Duodenal mucosa (tissue), 2 donors: ENCODE results near the gene CEBPA.

Experiments
- H3K27ac ChIP-seq: one replicate; pipeline ENCODE4 v1.7.0; 2013; ENCODE audit warnings: low read depth, low read length
- H3K27me3 ChIP-seq, 2 donors: one replicate each; pipeline ENCODE4 v1.7.0; 2013; ENCODE audit warnings: low read length in 2 of 2, control low read depth in 1 of 2; ENCODE audit not compliant: insufficient read depth in 2 of 2, control insufficient read depth in 1 of 2
- H3K36me3 ChIP-seq, 2 donors: one replicate each; pipeline ENCODE4 v1.7.0; 2013; ENCODE audit warnings: low read length in 2 of 2, control low read depth in 1 of 2; ENCODE audit not compliant: insufficient read depth in 2 of 2, control insufficient read depth in 1 of 2
- H3K4me1 ChIP-seq, 2 donors: one replicate each; pipeline ENCODE4 v1.7.0; 2013; ENCODE audit warnings: low read length in 2 of 2, control low read depth in 1 of 2; ENCODE audit not compliant: insufficient read depth in 2 of 2, control insufficient read depth in 1 of 2
- H3K4me3 ChIP-seq, 2 donors: one replicate each; pipeline ENCODE4 v1.7.0; 2013; ENCODE audit warnings: low read length in 2 of 2, low read depth in 1 of 2
- H3K9ac ChIP-seq, 2 donors: one replicate each; pipeline ENCODE4 v1.7.0; 2013; ENCODE audit warnings: low read length in 2 of 2, low read depth in 1 of 2
- H3K9me3 ChIP-seq, 2 donors: one replicate each; pipeline ENCODE4 v1.7.0; 2013; ENCODE audit warnings: low read length in 2 of 2, control low read depth in 1 of 2; ENCODE audit not compliant: control insufficient read depth in 1 of 2

The CEBPA gene

GRCh38 chr19:33302175-33302973 lies at the start of gene CEBPA:
Gene CEBPA (minus strand): TSS chr19:33302534. CDS start chr19:33302414, 120 bp downstream.
- peaks cover 0 to 3% of the 10 kb centered on the region in 2 donors for H3K36me3 ChIP-seq
- H3K27ac ChIP-seq = peak within 1 kb of the TSS; percentile 79
- peaks cover 0 to 3% of the 10 kb centered on the region in 2 donors for H3K27me3 ChIP-seq
- peak within 1 kb of the TSS; percentile 84 to 86 for H3K9ac ChIP-seq
- H3K4me3 ChIP-seq = peak within 1 kb of the TSS; percentile 80 to 87
- H3K9me3 ChIP-seq = no peaks in the 10 kb centered on the region
- H3K4me1 ChIP-seq = peaks cover 37 to 69% of the 10 kb centered on the region in 2 donors

- Histone ChIP-seq H3K9me3 (peaks cover 0 to 1% of the 10 kb centered on the region in 2 donors), H3K4me1 (no peaks in the 10 kb centered on the region), H3K27me3 (no peaks in the 10 kb centered on the region), H3K4me3 (no peak overlapping the region), H3K36me3 (no peaks in the 10 kb centered on the region), H3K9ac (no peak overlapping the region), H3K27ac (no peak overlapping the region)
Observed at GRCh38 chr19:33350538-33351309, 48.4 kb upstream of the CEBPA start.

- H3K9ac ChIP-seq = no peak overlapping the region
- no peaks in the 10 kb centered on the region for H3K36me3 ChIP-seq
- H3K4me3 ChIP-seq = no peak overlapping the region
- H3K27ac ChIP-seq = no peak overlapping the region
- H3K27me3 ChIP-seq = no peaks in the 10 kb centered on the region
- no peaks in the 10 kb centered on the region for H3K4me1 ChIP-seq
- no peaks in the 10 kb centered on the region for H3K9me3 ChIP-seq
Observed at GRCh38 chr19:33349319-33350289, 47.3 kb upstream of the CEBPA start.

- Histone ChIP-seq H3K4me1 (no peaks in the 10 kb centered on the region), H3K36me3 (no peaks in the 10 kb centered on the region), H3K27ac (no peak overlapping the region), H3K9ac (no peak overlapping the region), H3K9me3 (no peaks in the 10 kb centered on the region), H3K27me3 (no peaks in the 10 kb centered on the region), H3K4me3 (no peak overlapping the region)
Observed at GRCh38 chr19:33348301-33349010, 46.1 kb upstream of the CEBPA start.

DNA sequence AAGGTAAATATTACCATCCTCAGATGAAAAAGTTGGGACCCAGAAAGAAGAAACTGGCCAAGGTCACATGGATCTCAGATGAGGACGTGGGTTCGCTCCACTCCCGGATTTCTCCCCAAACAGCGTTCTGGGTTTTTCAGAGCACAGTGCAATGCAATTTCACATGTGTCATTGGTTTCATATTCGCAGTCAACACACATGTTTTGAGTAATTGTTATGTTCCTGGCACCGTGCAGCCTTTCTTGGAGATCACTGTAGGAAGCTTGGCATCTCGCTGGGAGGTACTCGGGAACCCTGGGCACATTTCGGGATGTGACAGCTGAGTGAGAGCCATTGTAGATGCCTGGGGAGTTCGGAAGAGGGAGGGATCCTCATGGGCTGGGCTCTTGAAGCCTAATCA lies 45.0 kb upstream of the CEBPA start:
- no peaks in the 10 kb centered on the region for H3K4me1 ChIP-seq
- H3K4me3 ChIP-seq = no peak overlapping the region
- H3K9ac ChIP-seq = no peak overlapping the region
- H3K27ac ChIP-seq = no peak overlapping the region
- H3K36me3 ChIP-seq = no peaks in the 10 kb centered on the region
- no peaks in the 10 kb centered on the region for H3K27me3 ChIP-seq
- no peaks in the 10 kb centered on the region for H3K9me3 ChIP-seq

- H3K36me3 ChIP-seq = no peaks in the 10 kb centered on the region
- H3K9ac ChIP-seq = no peak overlapping the region
- no peaks in the 10 kb centered on the region for H3K27me3 ChIP-seq
- H3K27ac ChIP-seq = no peak overlapping the region
- no peaks in the 10 kb centered on the region for H3K9me3 ChIP-seq
- H3K4me1 ChIP-seq = no peaks in the 10 kb centered on the region
- no peak overlapping the region for H3K4me3 ChIP-seq
Observed at GRCh38 chr19:33346665-33347064, 44.3 kb upstream of the CEBPA start.

GRCh38 chr19:33345163-33345562 lies 42.8 kb upstream of the CEBPA start:
- Histone ChIP-seq H3K4me3 (no peak overlapping the region), H3K9me3 (no peaks in the 10 kb centered on the region), H3K27me3 (no peaks in the 10 kb centered on the region), H3K9ac (no peak overlapping the region), H3K36me3 (no peaks in the 10 kb centered on the region), H3K27ac (no peak overlapping the region), H3K4me1 (no peaks in the 10 kb centered on the region)

GRCh38 chr19:33344573-33344925 lies 42.2 kb upstream of the CEBPA start:
- no peaks in the 10 kb centered on the region for H3K27me3 ChIP-seq
- no peaks in the 10 kb centered on the region for H3K36me3 ChIP-seq
- H3K4me3 ChIP-seq = no peak overlapping the region
- H3K27ac ChIP-seq = no peak overlapping the region
- H3K9me3 ChIP-seq = no peaks in the 10 kb centered on the region
- H3K4me1 ChIP-seq = no peaks in the 10 kb centered on the region
- no peak overlapping the region for H3K9ac ChIP-seq

DNA sequence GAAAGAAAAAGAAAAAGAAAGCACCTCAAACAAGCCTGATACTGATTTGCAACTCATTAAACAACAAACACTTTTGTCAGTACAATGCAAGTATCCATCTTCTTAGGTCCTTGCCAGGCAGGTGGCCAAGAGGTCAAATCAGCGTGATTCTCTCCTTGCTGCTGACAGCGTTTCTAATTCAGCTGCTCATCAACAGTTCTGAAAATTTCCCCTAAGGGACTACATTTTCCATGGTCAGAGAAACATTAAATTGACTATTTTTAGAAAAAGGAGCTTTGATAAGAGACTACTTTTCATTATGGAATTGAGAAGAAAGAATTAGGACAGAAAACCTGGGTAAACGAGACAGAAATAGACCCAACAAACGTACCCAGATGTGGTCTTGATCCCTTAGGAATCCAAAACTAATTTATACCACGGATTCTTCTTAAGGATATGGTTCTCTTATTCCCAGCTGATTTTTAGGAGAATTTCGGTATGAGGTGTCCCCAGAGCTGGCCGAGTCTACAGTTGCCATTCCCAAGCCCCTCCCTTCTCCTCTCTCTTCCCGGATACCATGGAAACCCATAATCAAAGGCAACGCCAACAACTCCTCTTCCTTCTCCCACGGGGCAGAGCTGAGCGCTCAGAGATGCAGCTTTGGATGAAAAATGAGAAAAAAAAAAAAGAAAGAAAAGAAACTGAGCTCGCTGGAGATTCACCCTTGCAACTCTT lies 41.7 kb upstream of the CEBPA start:
- no peak overlapping the region for H3K27ac ChIP-seq
- H3K9me3 ChIP-seq = no peaks in the 10 kb centered on the region
- H3K4me1 ChIP-seq = no peaks in the 10 kb centered on the region
- H3K36me3 ChIP-seq = no peaks in the 10 kb centered on the region
- H3K9ac ChIP-seq = no peak overlapping the region
- no peak overlapping the region for H3K4me3 ChIP-seq
- H3K27me3 ChIP-seq = no peaks in the 10 kb centered on the region
